HG02938 (cell line): ENCODE results near the gene CACHD1.
"Not testable (repeated sequence)": the region's sequence is repeated elsewhere in the genome, so short reads cannot be mapped to it uniquely, and the experiment has no call there.

Experiments
- ATAC-seq: cut with Tn5 transposase; IDR thresholded peaks from one replicate; pipeline ENCODE4 v1.9.1; 2021; ENCODE audit warnings: mild to moderate bottlenecking, moderate library complexity; ENCODE audit not compliant: unreplicated experiment

CACHD1 gene

DNA sequence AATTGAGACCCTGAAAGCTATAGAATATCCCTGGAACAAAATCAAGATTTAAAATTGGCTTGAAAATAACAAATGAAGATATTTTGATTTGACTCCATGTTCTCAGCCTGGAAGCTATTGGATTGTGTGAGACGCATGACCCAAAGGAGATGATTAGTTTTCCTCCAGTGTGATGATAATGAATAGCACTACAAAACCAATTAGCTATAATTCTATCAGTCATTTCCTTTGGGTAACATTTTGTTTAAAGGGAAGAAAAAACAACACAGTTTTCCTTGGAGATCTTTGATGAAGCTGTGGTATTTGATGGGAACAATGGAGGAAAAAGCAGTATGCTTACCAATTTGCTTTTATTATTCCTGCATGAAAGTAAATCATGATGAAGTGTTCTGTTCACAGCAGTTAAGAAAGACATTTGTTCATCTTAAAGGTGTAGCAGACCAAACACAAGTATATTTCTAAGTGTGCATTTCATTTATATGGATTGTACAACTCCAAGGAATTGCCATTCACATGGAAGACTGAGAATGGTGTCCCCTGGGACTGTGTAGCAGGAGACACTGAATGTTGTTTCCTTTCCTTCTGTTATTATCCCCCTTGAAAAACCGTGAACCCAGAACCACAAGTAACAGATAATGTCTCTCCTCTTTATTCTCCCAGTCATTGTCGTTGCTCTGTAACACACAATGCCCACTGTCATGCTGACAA, 111.4 kb downstream of the CACHD1 start:
- ATAC-seq: no peak

DNA sequence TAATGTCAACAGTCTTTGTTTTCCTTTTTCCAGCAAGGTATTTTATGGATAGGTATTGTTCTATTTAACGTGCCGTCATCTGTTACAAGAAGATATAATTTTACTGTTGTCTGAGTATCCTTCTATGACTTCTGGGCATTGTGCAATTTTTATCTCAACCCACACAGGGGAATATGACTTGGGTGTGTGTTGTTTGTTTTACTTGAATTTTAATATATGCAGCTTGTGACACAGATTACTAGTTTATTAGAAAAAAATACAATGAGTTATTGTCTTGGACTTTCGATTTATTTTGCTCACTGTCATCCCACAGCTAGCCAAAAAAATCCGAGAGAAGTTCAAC, 111.9 kb downstream of the CACHD1 start:
- no peak for ATAC-seq

DNA sequence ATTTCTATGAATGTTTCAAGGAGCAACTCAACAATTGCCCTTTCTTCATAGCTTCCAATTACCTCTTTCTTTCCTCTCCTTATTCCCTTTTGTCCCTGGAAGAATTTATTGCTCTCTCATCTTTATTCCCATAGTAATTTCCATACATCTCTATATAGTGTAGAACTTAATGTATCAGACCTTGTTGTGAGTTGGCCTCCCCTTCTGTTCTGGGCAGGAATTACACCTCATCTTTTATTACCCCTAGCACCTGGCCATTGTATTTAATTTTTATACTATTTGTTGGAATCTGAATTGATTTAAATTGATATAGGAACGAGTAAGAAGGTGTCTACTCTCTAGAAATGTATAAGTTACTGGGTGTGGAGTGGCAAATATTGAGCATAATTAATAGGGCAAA, 114.5 kb downstream of the CACHD1 start:
- ATAC-seq: no peak

DNA sequence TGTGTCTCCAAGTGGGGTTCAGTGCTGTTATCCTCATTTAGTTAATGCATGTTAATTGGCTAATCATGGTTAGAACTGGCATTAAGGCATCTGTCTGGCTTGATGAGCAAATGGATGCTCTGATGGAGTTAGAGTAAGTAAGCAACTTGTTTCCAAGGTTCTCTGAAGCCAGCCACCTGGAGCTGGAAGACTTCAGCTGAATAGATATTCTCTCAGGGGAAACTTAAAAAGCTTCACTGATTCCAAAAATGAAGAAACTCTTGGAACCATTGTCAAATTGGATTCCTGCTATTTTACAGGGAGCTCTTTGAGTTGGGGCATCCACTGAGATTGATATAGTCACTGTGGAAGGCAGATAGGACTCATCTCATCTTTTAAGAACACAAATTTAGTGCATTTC, 118.9 kb downstream of the CACHD1 start:
- ATAC-seq: no peak

DNA sequence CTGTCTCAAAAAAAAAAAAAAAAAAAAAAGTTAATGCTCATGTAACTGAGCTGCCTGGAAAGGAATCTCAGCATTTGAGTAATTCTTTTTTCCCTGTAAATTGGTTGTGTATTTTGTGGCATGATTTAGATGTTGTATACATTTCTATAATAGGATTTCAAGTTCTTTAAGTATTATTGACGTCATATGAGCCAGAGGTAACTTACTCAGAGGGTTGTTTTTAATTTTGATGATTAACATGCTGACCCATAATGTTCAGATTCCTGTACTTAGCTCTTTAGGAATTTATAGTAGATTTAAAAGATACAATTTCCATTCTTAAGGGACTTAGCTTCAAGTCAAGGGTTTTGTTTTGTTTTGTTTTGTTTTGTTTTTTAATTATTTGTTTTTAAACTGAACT, 120.4 kb downstream of the CACHD1 start:
- no peak for ATAC-seq

DNA sequence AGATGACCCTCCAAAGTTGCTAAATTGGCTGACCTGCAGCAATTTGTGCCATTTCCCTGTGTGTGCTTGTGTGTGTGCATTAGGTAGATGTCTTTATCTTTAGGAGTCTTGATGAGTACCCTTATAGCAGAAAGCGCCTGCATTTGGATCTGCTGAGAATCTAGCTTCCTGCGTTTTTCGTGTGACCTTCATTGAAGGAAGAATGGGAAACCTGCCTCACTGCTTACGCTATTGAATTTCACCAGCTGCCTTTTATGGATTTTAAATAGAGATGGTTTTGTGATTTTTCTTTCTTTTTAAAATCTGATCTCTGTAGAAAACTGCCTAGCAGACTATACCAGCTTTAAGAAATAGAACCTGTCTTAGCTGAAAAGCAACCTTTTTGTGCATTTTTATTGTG, 124.5 kb downstream of the CACHD1 start:
- no peak for ATAC-seq

DNA sequence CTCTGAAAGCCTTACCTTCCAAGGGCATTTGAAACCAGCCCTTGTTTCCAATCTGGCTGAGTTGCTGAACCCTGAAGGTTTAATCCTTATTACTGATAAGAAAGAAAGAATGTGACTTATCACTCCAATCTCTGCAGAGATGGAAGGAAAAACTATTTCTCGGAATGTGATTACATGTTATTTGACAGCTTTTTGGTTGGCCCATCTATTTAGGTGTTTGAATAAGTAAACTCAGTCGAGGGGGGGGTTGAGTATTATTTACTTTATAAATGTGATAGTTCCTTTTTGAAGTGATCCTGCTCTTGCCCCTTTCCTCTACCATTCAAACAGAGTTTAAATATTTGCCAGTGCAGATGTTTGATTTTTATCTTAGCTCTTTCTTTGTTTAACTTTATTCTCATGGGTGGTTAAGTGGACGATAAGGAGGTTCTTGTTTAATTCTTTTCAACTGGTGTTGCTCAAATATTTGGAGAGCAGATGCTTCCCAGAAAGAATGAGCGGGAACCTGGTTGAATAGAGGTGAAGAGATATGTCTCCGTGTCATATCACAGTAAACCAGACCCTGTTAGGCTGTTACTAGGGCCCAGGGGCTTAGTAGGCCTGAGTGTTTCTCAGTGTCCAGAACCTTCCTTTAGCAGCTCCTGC, 126.1 kb downstream of the CACHD1 start:
- no peak for ATAC-seq

DNA sequence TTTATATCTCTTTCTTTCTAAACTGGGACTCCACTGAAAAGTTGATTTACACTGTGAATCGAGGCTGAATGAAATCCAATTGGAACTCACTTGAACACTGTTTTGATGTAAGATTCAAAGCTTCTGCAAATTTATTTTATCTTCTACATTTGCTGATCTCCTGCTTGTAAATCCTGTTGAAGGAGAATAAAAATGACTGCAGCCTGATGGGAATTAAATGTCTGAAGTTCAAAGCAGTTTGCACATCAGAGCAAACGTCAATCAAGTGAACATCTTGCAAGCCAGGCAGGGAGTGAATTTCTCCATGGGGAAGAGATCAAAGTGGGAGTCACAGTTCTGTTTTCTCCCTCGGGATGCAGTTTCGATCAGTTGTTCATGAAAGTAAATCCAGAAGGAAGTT, 127.2 kb downstream of the CACHD1 start:
- ATAC-seq: no peak

DNA sequence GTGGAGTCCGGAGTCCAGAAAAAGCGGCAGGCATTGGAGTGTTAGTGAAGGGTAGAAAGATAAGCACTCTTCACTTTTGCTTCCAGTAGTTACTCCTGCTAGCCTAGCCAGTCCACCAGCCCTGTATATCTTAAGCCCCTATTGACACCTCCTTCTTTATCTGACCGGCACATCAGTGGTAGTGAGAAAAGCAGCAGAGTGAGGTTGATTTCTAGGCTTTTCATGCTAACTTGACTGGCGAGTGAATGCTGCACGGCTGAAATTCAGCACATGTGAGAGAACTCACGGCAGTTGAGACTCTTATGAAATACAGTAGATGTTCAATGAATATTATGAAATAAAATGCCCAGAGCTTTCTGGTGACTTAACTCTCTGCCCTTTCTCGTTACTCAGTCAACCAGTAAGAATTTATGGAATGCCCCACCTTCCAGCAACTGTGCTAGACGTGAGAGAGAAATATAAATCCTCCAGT, 128.2 kb downstream of the CACHD1 start:
- no peak for ATAC-seq

DNA sequence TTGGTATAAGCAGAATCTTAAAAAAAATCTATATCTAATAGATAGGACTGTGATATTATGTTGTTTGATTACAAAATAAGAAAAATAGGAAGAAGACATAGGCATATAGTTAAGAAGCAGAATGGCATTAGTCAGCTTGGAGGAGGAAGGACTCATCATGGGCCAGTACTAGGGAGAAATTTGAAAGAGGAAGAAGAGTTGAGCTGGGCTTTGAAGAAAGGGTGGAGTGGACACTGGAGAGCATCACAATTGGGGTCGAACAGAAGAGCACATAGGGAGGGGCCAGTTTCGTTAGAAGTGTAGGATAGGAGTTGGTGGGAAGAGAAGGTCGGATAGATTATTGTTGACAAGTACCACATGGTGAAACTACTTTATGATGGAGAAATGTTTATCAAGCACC, 129.3 kb downstream of the CACHD1 start:
- no peak for ATAC-seq

DNA sequence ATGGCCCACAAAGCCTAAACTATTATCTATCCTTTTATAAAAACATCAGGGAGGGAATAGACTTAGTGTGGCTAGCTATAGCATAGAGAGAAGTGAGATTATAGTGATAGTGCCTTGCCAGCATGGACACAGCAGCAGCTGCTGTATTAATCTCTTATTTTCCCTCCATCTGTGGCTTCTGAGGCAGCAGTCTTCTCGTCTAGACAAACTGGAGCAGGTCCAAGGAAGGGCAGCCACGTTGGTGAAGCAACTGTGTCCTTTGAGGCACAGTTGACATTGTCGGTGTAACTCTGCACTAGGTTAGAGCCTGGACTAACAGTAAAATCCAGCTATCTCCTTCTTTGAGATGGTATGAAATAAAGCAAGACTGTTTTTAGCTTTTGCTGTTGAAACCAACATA, 131.3 kb downstream of the CACHD1 start:
- ATAC-seq: no peak

DNA sequence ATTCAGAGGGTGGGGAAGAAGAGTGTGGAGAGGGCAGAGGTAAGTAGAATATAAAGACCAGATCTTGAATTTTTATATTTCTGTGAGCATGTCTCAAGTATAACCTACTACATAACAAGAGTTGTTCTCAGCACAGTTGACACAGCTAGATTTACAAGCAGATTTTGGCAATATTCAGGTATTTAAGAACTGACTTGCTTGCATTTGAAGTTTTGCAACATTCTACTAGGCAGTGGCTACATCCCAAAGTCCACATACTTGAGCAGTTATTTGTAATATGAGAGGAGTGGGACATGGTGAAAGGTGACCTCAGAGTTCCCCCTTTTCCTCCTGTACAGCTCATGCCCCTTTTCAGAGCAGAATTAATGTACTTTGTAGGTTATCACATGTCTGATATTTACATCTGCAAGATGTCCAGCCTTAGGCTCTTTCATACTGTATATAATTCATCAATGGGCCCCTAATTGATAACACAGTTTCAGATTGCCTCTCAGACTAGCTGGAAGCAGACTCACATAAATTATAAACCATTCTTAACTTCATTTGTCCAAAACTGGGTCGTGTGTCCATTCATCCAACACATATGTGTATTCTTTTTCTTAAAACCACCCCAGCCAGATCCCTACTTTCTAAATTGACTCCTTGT, 138.2 kb downstream of the CACHD1 start:
- ATAC-seq: no peak

DNA sequence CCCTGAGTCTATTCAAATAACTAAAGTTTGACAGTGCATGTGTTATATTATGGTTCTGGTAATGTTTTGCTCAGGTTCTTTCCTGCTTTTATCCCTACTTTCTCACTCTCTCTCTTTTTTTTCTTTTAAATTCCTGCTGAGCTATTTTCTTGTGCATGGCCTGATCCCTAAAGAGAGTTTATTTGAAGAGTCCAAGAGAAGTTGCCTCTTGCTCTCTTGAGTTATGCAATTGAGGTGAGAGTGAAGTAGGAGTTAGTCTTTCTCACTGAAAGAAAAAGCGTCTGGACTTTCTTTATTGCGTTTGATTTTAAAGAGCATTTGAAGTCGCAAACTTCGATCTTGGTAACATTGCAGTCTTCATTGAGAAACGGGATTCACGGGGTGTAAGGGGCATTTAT, 138.7 kb downstream of the CACHD1 start:
- ATAC-seq: no peak

DNA sequence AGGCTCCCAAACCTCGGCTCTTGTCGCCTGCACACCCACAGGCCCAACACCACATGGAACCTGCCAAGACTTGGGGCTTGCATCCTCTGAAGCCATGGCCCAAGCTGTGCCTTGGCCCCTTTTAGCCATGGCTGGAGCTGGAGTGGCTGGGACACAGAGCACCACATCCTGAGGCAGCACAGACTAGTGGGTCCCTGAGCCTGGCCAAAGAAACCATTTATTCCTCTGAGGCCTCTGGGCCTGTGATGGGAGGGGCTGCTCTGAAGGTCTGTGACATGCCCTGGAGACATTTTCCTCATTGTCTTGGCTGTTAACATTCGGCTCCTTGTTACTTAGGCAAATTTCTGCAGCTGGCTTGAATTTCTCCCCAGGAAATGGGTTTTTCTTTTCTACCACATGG, 141.0 kb downstream of the CACHD1 start:
- not testable (repeated sequence) for ATAC-seq

DNA sequence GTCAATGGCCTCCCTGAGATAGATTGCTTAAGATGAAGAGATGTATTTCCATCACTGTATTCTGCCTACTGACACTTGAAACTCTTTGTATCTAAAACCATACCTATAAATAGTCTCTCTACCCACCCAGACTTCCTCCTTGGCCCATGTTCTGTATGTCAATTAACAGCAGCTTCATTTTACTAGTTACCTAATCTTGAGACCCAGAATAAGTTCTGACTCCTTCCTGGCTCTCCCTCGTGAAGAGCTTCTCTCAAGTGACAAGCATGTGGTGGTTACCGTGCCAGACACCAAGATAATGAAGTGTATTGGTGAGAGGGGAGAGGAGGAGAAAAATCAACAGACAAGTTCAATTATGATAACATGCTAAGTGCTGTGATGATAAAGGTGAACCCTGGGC, 146.1 kb downstream of the CACHD1 start:
- no peak for ATAC-seq

DNA sequence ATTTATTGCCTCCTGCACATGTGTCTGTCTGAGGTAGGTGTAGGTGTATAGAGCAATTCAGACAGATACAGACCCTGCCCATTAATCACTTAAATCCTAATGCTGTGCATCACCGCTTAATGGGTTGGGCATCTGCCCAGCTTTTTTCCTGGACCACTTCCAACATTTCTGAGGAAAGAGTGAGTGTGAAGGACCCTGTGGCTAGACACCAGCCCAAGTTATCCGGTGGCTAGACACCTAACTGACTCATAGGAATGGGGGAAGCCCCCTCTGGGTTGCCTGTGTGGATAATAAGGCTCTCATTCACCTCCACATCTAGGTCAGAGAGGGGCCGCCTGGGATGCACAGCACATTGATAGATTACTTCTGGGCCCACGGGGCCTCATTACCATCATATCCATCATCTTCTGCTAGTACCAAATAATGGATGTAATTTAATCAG, 153.8 kb downstream of the CACHD1 start:
- no peak for ATAC-seq

DNA sequence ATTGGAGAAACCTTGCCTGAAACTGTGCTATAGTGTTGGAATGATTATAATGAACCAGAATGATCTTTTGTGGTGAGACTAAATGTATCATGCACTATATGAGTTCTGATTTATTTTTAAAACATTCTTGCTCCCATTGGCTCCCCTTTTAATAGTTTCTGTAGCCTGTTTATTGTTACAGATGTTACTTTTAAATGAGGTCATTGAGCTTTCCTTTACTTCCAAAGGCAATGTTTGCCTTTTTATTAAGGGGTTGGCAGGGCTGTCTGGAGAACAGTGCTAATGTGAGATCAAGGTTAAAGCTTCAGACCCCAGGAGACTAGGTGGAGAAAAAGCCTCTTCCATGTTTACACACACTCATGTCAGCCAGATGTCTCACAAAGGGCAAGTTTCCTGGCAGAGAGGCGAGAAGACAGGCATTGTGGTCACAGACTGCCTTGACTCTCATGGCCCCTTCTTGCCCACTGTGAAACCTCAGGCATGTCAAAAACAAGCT, 154.3 kb downstream of the CACHD1 start:
- ATAC-seq: no peak

DNA sequence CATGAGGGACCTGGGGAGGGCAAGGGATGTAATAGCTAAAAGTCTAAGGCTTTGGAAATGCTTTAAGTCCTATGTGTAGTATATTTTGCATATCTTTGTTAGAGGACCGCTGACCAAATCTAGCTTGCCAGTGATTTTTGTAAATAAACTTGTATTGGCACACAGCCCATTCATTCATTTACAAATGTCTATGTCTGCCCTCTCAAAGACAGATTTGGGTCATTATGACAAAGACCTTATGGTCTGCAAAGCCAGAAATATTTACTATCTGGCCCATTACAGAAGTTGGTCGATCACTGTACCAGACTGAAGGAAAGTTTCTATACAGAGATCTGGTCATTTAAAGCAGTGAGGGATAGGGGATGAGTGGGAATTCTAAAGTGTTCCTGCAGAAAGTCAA, 154.9 kb downstream of the CACHD1 start:
- ATAC-seq: no peak

DNA sequence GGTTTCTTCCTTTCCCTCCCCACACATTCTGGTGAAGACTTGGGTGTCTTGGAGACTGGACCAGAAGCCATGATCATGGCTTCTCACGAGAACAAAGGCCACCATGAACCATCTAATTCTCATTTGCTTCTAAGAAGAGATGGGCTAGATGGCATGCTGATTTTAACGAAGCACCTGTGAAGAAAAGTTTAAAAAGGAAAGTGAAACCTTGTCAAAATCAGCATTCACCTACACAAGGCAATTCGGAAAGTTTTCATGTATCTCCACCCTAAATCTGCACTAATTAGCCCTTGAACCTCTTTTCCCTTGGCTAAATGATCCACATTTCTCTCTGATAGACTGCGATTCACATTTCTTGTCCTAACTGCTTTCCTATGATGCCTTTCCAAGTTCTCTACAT, 160.7 kb downstream of the CACHD1 start:
- no peak for ATAC-seq

DNA sequence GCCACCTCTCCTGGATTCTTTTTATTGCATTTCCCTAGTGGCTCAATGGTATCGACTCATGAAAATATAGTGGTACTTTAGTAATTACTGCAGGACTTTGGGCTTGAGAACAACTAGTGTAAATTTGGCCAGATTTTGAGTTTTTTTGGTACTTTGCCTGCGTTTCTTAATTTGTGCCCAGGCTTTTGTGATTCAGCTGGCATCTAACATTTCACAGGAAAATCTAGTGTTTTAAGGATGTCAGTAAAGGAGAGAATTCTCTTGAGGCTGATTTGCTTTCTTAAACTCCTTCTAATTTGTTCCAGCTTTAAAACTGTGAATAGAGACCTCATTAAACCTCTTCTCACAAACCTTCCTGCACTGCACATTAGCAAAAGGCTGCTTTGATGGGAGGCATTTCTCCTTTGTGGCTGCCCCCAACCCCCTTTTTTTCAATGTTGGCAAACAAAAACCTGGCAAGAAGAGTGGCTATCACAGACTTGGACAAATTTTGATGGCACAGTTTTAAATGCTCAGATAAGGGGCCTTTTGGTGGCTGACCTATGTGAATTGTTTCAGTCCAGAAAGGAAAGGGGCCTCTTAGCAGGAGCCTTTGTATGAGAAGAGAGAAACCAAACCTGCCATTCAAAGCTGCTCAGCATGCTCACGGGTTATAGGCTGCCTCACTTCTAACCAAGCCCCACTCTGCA, 161.6 kb downstream of the CACHD1 start:
- ATAC-seq: no peak

DNA sequence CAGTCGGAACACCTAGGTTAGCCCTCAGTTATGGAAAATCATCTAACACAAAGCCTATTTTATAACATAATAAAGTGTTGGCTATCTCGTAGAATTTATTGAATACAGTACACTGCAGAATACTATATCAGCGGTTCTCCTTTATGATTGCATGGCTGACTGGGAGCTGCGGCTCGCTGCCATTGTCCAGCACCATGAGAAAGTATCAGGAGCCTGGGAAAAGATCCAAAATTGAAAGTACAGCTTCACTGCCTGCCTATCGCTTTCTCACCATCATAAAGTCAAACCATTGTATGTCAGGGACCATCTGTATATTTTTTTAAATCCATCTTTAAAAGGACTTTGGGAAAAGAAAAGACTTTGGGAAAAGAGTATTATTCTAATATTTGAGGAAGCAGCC, 163.0 kb downstream of the CACHD1 start:
- ATAC-seq: no peak

DNA sequence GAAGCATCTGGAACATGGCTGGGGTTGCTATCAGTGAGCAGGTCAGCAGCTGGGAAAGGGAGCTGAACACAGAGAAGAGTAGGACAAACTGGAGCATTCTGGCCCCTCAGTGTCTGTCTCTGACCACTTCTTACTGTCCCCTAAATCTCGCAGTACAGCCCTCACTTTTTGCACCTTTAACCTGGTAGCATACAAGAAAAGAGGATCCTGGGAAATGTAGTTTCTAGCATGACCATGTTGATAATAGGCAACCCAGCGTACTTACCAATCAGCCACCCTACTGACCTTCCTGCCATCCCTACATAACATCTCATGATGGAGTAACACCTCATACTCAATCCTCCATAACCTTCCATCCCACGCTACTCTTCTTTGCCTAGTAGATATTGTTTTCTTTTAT, 175.8 kb downstream of the CACHD1 start:
- ATAC-seq: no peak
